GM21367 (cell line): Measurements from ENCODE around the gene SYNPO2.

Experiments
- ATAC-seq: cut with Tn5 transposase; IDR thresholded peaks from one replicate; pipeline ENCODE4 v1.9.1; 2021; ENCODE audit not compliant: unreplicated experiment

The SYNPO2 gene

GRCh38 chr4:118927974-118928373, 39.3 kb downstream of the SYNPO2 start:
- no peak for ATAC-seq

- ATAC-seq, result no peak
These were observed 41.6 kb downstream of the SYNPO2 start for GRCh38 chr4:118930255-118930654.

DNA sequence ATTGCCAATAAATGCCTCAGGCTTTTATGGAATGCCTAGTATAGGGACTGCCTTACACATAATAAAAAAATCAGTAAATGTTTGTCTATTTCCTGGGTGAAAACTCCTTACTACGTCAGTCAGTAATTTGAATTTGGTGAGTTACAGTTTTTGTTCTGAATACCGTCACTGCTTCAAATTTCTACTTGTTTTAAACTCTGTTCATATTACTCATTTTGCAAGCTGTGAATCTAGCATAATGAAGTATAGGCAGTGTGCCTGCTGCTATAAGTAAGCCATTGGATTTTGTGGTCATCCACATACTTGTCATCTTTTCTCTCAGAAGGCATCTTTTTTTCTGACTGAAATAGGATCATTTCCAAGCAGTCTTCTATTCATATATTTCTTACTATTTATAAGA, 43.1 kb downstream of the SYNPO2 start:
- ATAC-seq, result no peak

- ATAC-seq, result no peak
These were observed 47.2 kb downstream of the SYNPO2 start for GRCh38 chr4:118935819-118936218.

- no peak for ATAC-seq
These were observed 47.8 kb downstream of the SYNPO2 start for GRCh38 chr4:118936406-118936805.

GRCh38 chr4:118939169-118939783, 50.6 kb downstream of the SYNPO2 start:
- ATAC-seq, result no peak

- ATAC-seq, result no peak
These were observed 52.5 kb downstream of the SYNPO2 start for GRCh38 chr4:118941149-118941548.

DNA sequence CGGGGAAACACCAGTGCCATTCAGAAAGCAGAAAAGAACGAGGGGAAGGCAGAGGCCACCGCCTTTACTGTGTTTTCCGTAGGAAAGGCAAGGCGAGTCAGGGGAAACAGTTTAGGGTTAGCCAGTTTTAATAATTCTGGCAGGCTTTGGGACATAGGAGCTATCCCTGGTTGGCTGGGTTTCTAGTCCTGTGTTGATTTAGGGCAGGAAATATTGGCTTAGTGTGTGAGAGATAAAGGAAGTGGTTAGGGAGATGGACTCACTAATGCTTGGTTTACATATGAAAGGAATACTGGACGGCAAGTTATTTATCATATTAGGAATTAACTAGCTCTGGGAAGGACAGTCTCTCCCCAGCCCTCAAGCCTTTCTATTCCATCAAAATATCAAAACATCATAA, 53.1 kb downstream of the SYNPO2 start:
- ATAC-seq, result no peak

DNA sequence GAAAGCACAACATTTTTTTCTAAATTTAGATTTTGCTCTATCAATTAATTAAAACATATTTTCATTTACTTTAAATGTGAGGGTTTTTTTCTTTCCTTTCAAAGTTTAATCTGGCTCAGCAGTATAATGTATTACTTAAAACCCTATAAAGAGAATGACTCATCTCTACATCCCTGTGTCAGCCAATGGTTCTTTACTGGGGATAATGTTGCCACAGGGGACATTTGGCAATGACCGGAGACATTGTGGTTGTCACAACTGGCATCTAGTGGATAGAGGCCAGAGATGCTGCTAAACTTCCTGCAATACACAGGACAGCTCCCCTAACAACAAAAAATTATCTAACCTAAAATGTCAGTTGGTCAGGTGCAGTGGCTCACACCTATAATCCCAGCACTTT, 53.8 kb downstream of the SYNPO2 start:
- no peak for ATAC-seq

GRCh38 chr4:118947095-118947494, 58.4 kb downstream of the SYNPO2 start:
- no peak for ATAC-seq

GRCh38 chr4:118948545-118949144, 60.0 kb downstream of the SYNPO2 start:
- no peak for ATAC-seq

GRCh38 chr4:118950224-118950623, 61.6 kb downstream of the SYNPO2 start:
- no peak for ATAC-seq

GRCh38 chr4:118950929-118951570, 62.4 kb downstream of the SYNPO2 start:
- no peak for ATAC-seq

GRCh38 chr4:118953276-118953675, 64.6 kb downstream of the SYNPO2 start:
- ATAC-seq, result no peak

- ATAC-seq, result no peak
These were observed 65.6 kb downstream of the SYNPO2 start for GRCh38 chr4:118954246-118954645.

DNA sequence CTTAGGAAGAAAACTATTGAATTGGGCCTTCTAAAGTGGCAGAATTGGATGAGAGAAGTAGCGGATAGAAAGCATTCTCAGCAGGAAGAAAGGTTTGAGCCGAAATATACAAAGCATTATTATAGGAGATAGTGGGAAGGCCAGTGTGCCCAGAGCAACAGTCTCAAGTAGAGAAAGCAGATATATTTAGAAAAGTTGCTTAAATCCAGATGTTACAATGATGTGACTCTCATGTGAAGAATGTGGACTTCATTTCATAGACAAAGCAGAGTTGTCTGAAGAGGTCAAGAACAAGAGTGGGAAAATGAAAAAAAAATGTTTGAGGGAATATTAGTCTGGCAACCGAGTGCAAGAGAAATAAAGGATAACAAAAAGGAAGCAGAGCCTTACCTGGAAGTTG, 66.9 kb downstream of the SYNPO2 start:
- no peak for ATAC-seq

DNA sequence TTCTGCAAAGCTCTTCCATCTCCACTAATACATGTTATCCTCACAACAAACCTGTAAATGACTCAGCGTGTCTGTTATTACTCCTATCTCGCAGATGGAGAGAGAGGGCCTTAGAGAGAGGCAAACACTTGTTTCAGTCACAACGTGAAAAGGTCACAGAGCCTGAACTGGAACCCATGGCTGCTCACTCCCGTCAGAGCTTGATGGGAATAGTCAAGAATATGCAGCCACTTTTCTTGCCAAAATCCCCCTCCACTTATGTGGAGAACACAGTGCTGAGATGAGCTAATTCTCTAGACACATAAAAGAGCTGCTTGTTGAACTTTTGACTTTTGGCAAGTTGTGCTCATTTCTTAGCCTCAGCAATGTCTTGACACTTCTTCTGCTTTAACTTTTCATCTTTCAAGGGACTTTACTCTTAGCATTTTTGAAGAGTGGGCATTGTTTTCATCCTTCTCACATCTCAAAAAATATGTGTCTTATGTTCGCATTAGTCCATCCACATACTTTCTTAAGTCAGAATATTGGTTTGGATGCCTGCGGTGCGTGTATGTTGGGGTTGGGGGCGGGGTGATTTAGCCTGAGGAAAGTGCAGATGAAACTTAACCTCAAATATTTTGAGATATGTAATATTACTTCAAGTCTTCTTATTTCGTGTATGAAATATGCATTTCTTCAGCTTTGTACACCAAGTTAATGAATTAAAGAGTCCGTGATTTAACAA, 69.2 kb downstream of the SYNPO2 start:
- no peak for ATAC-seq

- ATAC-seq, result no peak
These were observed 73.9 kb downstream of the SYNPO2 start for GRCh38 chr4:118962540-118962939.

DNA sequence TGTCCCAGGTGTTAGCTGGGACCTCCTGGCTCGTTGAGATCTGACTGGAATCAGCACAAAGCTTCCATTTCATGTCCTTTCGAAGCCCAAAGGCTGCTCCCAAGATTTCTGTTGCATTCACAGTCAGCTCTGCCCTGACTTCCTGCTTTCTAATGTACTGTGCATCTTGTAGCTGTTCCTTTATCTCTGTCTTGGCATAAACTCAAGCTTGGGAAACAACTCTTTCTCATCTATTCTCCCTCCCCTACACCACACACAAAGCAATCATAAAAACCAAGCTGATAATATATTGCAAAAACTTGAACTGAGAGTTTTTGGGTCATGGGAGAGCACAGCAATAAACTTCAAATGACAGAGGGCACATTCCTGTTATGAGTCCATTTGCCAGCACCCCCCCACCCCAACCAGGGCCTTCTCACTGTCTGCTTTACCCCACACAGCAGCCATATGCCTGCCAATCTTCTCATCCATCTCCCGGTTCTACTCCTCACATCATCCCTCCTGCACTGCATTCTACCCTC, 76.3 kb downstream of the SYNPO2 start:
- ATAC-seq, result no peak

DNA sequence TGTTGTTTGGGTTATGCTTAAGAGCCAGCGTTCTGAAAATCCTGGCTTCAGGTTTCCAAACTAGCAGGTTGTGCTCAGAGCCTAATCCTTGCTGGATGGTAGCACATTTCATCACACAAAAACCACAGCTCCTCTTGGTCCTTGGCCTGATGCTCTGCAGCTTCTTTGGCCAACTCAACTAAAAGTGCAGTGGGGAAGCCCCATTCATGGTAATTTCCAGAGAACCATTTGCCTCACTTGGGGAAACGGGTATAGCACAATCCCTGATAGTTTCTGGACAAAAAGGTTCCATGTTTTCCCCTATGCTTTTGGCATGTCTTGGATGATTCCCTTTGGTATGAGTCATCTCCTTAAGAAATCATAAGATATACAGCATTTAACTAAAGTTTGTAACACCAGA, 78.7 kb downstream of the SYNPO2 start:
- ATAC-seq, result no peak

DNA sequence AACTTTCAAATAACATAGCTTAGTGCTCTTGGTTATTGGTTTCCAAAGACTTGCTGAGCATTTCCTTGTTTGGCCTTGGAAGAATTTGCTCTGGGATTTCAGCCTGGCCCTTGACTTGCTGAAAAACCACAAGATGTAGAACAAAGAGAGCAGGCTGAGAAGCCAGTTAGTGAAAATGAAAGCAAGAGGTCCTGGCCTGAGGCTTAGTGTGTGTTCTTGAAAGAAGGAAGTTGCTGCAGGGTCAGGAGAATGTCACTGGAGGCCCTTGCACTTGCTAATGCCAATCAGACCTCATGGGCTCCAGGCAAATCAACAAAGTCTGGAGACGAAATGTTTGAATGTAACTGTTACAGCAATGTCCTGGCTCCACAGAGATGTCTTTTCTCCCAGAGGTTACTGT, 79.4 kb downstream of the SYNPO2 start:
- peak; percentile 100 for ATAC-seq

GRCh38 chr4:118968813-118969212, 80.2 kb downstream of the SYNPO2 start:
- no peak for ATAC-seq
